Smooth muscle cell of trachea (primary cell): ENCODE data around the gene SFXN2. TPM values are rescaled to one million over a fixed set of nuclear protein-coding genes. Genes with fewer than 3 reads are reported as not detected.

Source experiments
- total RNA-seq: library from RNA; depleted of rRNA; stranded (reverse); fragments of >200 nt; gene quantifications from 2 replicates; pipeline ENCODE4 v1.2.1, GENCODE V29; 2014

SFXN2 gene
- 2.6 and 5.4 TPM in 2 replicates for total RNA-seq

GRCh38 chr10:102714621-102715455, at the start of gene SFXN2:
TSS of gene SFXN2 (plus strand) at chr10:102714636. CDS start at chr10:102726637, 12,001 bp downstream.

GRCh38 chr10:102713814-102714620, 419 bp upstream of the SFXN2 start, which contains the start of gene ARL3:
TSS of gene ARL3 (minus strand) at chr10:102714397. CDS start at chr10:102714275, 122 bp downstream.

GRCh38 chr10:102743588-102744373, 29.3 kb downstream of the SFXN2 start, which contains the start of gene WBP1L:
TSS of gene WBP1L (plus strand) at chr10:102743948. CDS start at chr10:102744054, 106 bp downstream.

Other genes starting within 250 kb of the SFXN2 start
- 171 and 174 TPM in 2 replicates for gene ACTR1A, start 211.9 kb upstream of the SFXN2 start, total RNA-seq
- 6.3 and 7.4 TPM in 2 replicates for gene SUFU, start 210.7 kb upstream of the SFXN2 start, total RNA-seq
- gene TRIM8, start 70.2 kb upstream of the SFXN2 start, total RNA-seq = 85.8 and 101 TPM in 2 replicates
- 6.1 and 10.6 TPM in 2 replicates for gene ARL3, start 239 bp upstream of the SFXN2 start, total RNA-seq
- gene WBP1L, start 29.3 kb downstream of the SFXN2 start, total RNA-seq = 54.1 and 73.6 TPM in 2 replicates
- not detected in 2 replicates for gene CYP17A1, start 122.8 kb downstream of the SFXN2 start, total RNA-seq
- gene BORCS7, start 139.6 kb downstream of the SFXN2 start, total RNA-seq = 18.5 and 21.7 TPM in 2 replicates
- 6.4 and 7.6 TPM in 2 replicates for gene AS3MT, start 154.8 kb downstream of the SFXN2 start, total RNA-seq
- 8.3 and 12.7 TPM in 2 replicates for gene CNNM2, start 203.7 kb downstream of the SFXN2 start, total RNA-seq